B cell (primary cell): ENCODE measurements around the gene CDYL2.

Experiments used
- EZH2 ChIP-seq: IDR thresholded peaks from 2 replicates; pipeline ENCODE4 v1.6.1; 2012; ENCODE audit warnings: borderline replicate concordance, low read depth, mild to moderate bottlenecking, moderate library complexity, low read length; ENCODE audit not compliant: insufficient read depth, poor library complexity, severe bottlenecking
- TF ChIP-seq, protein P1 (sequence below): fragments of 200-600 bp; IDR thresholded peaks from one replicate; pipeline ENCODE4 v1.8.0; 2022; ENCODE audit warnings: antibody characterized with exemption, mild to moderate bottlenecking

DNA sequence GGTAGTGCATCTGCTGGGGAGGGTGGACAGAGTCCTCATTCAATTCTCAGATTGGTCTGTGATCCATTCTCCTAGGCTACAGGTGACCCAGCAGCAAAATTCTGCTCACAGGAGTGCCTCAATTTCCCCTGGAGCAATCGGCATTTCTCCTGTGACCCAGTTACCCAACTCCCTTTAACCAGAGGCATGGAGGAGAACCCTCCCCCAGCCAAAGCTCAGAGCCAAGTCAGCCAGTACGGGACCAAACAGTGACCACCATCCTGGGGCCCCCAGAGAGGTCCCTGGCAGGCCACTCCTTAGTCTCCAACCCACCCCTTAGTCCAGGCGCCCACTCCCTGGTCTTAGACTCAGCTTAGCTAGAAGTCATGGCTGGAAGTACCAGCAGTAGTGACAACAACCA is 188.0 kb downstream of the CDYL2 start:
- TF ChIP-seq, protein P1, sequence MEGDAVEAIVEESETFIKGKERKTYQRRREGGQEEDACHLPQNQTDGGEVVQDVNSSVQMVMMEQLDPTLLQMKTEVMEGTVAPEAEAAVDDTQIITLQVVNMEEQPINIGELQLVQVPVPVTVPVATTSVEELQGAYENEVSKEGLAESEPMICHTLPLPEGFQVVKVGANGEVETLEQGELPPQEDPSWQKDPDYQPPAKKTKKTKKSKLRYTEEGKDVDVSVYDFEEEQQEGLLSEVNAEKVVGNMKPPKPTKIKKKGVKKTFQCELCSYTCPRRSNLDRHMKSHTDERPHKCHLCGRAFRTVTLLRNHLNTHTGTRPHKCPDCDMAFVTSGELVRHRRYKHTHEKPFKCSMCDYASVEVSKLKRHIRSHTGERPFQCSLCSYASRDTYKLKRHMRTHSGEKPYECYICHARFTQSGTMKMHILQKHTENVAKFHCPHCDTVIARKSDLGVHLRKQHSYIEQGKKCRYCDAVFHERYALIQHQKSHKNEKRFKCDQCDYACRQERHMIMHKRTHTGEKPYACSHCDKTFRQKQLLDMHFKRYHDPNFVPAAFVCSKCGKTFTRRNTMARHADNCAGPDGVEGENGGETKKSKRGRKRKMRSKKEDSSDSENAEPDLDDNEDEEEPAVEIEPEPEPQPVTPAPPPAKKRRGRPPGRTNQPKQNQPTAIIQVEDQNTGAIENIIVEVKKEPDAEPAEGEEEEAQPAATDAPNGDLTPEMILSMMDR = no peak
- TF ChIP-seq EZH2 = no peak
